ENCODE results near the gene CRNN. TPM values are rescaled to one million over a fixed set of nuclear protein-coding genes. Genes with fewer than 3 reads are reported as not detected.

The CRNN gene
- total RNA-seq (2021) (not detected in 2 replicates), Bru-seq, nascent RNA (not detected), BruChase-seq, experiment 1, labeled RNA remaining after a 2-hour chase (not detected), BruChase-seq, experiment 2, labeled RNA remaining after a 6-hour chase (not detected)
- long read RNA-seq = 0 reads

DNA sequence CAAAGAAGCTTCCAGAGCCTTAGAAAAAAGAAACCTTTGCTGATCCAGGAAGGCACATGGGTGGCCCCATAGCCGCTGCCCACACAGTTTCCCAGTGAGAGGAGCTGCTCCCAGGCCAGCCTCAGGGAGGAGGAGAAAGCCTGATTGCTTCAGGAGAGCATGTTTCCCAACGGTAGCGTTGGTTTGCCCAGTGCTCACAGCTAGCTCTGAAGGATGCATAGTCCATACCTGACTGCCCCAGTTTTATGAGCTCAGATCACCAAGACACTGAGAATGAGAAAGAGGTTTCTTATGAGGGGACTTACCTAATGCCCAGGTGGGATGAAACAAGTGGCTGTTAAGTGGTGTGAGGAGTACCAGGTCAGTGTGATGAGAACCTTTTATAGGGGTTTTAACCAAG, at the start of gene CRNN:
TSS of gene CRNN (minus strand) at position 355 of the 400 bp plus-strand sequence. CDS start 2,030 bp downstream, outside the sequence.
- no peaks in the 10 kb centered on the region for H3K9me2 ChIP-seq (ENCODE audit: insufficient read depth)
- no peak for DNase-seq
- peaks cover 58% of the 10 kb centered on the region for H3K27me3 ChIP-seq (ENCODE audit: insufficient read depth, low read depth)
- H3K9me3 ChIP-seq (ENCODE audit: insufficient read depth, low read depth) = no peaks in the 10 kb centered on the region
- no peak within 1 kb of the TSS for H3K4me2 ChIP-seq
- ChIA-PET POLR2A (ENCODE audit: unreplicated experiment) (no interaction called here), CTCF (no interaction called here)
- TF ChIP-seq CTCF (conservative IDR thresholded peaks at IDR 0.05) = no peak
- no peak within 1 kb of the TSS for H2AFZ ChIP-seq
- intact Hi-C loops (cut with micrococcal nuclease; ENCODE audit: unreplicated experiment) = no loop called here
- no peaks in the 10 kb centered on the region for H3K79me2 ChIP-seq (ENCODE audit: low read depth)
- H3K4me1 ChIP-seq (replicated peaks; ENCODE audit: insufficient read depth) = no peaks in the 10 kb centered on the region
- no peak within 1 kb of the TSS for H3K4me3 ChIP-seq
- no peak within 1 kb of the TSS for H3K27ac ChIP-seq
- no peaks in the 10 kb centered on the region for H4K20me1 ChIP-seq (ENCODE audit: insufficient read depth)
- BruUV-seq (replicated peaks) = no TSS peak
- H3K36me3 ChIP-seq (ENCODE audit: low read depth) = no peaks in the 10 kb centered on the region
- H3F3A ChIP-seq (ENCODE audit: insufficient read depth, low read depth) = no peaks in the 10 kb centered on the region

GRCh38 chr1:152462636-152463035, 48.6 kb upstream of the CRNN start:
- ChIA-PET CTCF (no interaction called here), POLR2A (ENCODE audit: unreplicated experiment) (no interaction called here)
- no peak overlapping the region for H3K27ac ChIP-seq
- H3K4me1 ChIP-seq (replicated peaks; ENCODE audit: insufficient read depth) = no peaks in the 10 kb centered on the region
- no peaks in the 10 kb centered on the region; the same call in 1 of the 2 replicates for H4K20me1 ChIP-seq (ENCODE audit: insufficient read depth)
- H2AFZ ChIP-seq = no peak overlapping the region
- no peaks in the 10 kb centered on the region for H3K36me3 ChIP-seq (ENCODE audit: low read depth)
- TF ChIP-seq CTCF (conservative IDR thresholded peaks at IDR 0.05) (no peak), EZH2 (IDR thresholded peaks at IDR 0.05; ENCODE audit: low read depth) (no peak)
- BruUV-seq (replicated peaks) = no TSS peak
- intact Hi-C loops (cut with micrococcal nuclease; ENCODE audit: unreplicated experiment) = no loop called here
- H3K27me3 ChIP-seq (ENCODE audit: insufficient read depth, low read depth) = no peaks in the 10 kb centered on the region
- H3K9me2 ChIP-seq (ENCODE audit: insufficient read depth) = no peaks in the 10 kb centered on the region
- no peak for DNase-seq
- no peaks in the 10 kb centered on the region for H3K9me3 ChIP-seq (ENCODE audit: insufficient read depth, low read depth)
- H3K4me3 ChIP-seq = no peak overlapping the region
- no peaks in the 10 kb centered on the region for H3F3A ChIP-seq (ENCODE audit: insufficient read depth, low read depth)
- no peak overlapping the region for H3K4me2 ChIP-seq
- H3K79me2 ChIP-seq (ENCODE audit: low read depth) = no peaks in the 10 kb centered on the region

GRCh38 chr1:152461544-152461943, 47.5 kb upstream of the CRNN start:
- ChIA-PET CTCF (no interaction called here), POLR2A (ENCODE audit: unreplicated experiment) (no interaction called here)
- no peaks in the 10 kb centered on the region; the same call in 1 of the 2 replicates for H4K20me1 ChIP-seq (ENCODE audit: insufficient read depth)
- no peaks in the 10 kb centered on the region for H3F3A ChIP-seq (ENCODE audit: insufficient read depth, low read depth)
- peak in 1 of 2 experiments; percentile 28 for DNase-seq
- H3K36me3 ChIP-seq (ENCODE audit: low read depth) = no peaks in the 10 kb centered on the region
- TF ChIP-seq EZH2 (IDR thresholded peaks at IDR 0.05; ENCODE audit: low read depth) = no peak
- TF ChIP-seq CTCF (conservative IDR thresholded peaks at IDR 0.05) = peak; percentile 65
- H3K4me2 ChIP-seq = no peak overlapping the region
- BruUV-seq (replicated peaks) = no TSS peak
- H3K9me2 ChIP-seq (ENCODE audit: insufficient read depth) = no peaks in the 10 kb centered on the region
- H3K27ac ChIP-seq = no peak overlapping the region
- intact Hi-C loops (cut with micrococcal nuclease; ENCODE audit: unreplicated experiment) = no loop called here
- H3K27me3 ChIP-seq (ENCODE audit: insufficient read depth, low read depth) = no peaks in the 10 kb centered on the region
- no peak overlapping the region for H2AFZ ChIP-seq
- H3K4me3 ChIP-seq = no peak overlapping the region
- no peaks in the 10 kb centered on the region for H3K9me3 ChIP-seq (ENCODE audit: insufficient read depth, low read depth)
- H3K79me2 ChIP-seq (ENCODE audit: low read depth) = no peaks in the 10 kb centered on the region
- H3K4me1 ChIP-seq (replicated peaks; ENCODE audit: insufficient read depth) = no peaks in the 10 kb centered on the region
